WI38 (cell line): ENCODE results near the gene SPDL1.

Experiments used
- H3K4me3 ChIP-seq: 2 replicates; pipeline ENCODE4 v1.5.1; 2011; ENCODE audit warnings: low read depth, mild to moderate bottlenecking, control low read depth, low read length
- TF ChIP-seq, protein P1 (sequence below): IDR thresholded peaks from 2 replicates; pipeline ENCODE4 v1.5.1; 2012; ENCODE audit warnings: low read depth, mild to moderate bottlenecking, control low read depth, low read length

Gene SPDL1

DNA sequence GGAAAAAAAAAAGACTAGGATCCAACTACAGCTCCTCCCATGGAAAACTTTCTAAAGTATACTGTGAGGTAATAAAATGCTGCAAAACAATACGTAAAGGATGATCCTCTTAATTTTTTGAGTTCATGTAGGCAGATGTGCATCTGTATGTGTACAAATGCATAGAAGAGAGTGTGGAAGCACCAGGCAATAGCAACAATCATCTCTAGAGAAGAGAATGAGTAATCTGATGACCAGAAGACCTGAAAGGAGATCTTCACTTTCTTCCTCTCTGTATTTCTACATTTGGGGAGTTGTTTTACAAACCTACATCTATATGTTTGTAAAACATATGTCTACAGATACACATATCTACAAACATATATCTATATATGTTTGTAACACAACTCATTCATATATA, 29.3 kb upstream of the SPDL1 start:
- H3K4me3 ChIP-seq = no peak overlapping the region
- TF ChIP-seq, protein P1, sequence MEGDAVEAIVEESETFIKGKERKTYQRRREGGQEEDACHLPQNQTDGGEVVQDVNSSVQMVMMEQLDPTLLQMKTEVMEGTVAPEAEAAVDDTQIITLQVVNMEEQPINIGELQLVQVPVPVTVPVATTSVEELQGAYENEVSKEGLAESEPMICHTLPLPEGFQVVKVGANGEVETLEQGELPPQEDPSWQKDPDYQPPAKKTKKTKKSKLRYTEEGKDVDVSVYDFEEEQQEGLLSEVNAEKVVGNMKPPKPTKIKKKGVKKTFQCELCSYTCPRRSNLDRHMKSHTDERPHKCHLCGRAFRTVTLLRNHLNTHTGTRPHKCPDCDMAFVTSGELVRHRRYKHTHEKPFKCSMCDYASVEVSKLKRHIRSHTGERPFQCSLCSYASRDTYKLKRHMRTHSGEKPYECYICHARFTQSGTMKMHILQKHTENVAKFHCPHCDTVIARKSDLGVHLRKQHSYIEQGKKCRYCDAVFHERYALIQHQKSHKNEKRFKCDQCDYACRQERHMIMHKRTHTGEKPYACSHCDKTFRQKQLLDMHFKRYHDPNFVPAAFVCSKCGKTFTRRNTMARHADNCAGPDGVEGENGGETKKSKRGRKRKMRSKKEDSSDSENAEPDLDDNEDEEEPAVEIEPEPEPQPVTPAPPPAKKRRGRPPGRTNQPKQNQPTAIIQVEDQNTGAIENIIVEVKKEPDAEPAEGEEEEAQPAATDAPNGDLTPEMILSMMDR = no peak

DNA sequence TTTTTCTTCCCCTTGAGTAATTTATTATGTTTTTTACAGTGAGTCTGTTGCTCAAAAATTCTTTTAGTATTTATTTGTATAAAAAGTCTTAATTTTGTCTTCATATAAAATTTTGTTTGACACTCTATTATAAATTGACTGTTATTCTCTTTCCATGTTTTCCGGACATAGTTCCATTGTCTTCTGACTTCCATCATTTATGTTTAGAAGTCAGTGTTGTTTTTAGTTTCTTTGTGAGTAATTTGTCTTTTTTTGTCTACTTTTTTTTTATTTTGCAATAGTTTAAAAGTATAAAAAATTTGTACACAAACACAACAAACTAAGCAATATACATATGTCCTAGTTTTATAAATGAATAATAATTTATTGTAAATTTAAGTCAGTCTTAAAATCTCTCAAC, 25.7 kb upstream of the SPDL1 start:
- no peak overlapping the region for H3K4me3 ChIP-seq
- TF ChIP-seq, protein P1 = no peak

DNA sequence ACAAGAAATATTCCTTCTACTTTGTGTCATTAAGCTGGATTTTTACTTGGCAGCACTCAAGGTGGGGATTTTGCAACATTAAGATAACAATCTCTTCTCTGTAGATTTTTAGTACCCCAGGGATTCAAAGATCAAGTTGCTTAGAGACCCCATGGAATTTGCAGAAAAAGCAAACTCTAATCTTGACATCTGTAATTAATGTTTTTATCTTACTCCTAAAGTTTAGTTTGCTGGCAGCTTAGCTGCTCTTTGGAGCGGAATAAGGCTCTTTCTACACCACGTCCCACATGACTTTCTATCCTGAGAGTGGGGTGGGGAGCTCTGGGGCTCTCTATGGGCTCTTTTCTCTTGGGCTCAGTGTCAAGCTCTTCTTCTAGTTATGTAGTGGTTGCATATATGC, 21.7 kb upstream of the SPDL1 start:
- no peak overlapping the region for H3K4me3 ChIP-seq
- TF ChIP-seq, protein P1 = no peak

DNA sequence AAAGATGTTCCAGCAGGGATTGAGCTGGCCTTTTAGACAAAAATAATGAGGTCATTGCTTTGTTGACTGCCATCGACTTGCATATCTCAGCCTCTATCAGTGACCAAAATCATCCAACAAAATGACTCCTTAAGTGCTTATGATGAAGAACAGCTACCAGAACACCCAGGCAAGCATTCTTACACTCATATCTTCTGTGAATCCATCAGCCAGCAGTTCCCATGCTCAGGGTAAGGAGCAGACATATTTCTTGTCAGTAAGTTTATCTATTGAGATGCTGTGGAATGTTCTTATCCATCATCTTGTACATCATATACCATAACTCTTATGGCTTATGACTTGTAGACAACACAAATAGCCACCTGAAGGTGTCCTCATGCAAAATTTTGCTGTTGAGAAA, 20.2 kb upstream of the SPDL1 start:
- TF ChIP-seq, protein P1 = no peak
- H3K4me3 ChIP-seq = no peak overlapping the region

DNA sequence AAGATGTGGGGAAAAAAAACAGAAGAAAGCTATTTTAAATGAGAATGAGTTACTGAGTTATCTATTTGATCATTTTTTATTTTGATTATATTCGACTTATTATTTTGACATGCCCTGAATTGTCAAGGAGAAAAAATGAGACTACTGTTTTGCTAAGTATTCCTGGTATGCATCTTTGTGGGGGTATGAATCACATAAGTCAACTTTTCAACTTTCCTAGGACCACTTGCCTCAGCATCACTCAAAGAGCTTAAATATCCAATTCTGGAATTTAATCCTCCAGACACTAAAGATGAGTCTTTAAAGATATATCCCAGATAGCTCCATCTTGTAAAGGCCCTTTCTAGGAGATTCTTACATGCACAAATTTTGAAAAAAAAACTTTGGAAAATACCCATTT, 17.4 kb upstream of the SPDL1 start:
- TF ChIP-seq, protein P1 = no peak
- no peak overlapping the region for H3K4me3 ChIP-seq

DNA sequence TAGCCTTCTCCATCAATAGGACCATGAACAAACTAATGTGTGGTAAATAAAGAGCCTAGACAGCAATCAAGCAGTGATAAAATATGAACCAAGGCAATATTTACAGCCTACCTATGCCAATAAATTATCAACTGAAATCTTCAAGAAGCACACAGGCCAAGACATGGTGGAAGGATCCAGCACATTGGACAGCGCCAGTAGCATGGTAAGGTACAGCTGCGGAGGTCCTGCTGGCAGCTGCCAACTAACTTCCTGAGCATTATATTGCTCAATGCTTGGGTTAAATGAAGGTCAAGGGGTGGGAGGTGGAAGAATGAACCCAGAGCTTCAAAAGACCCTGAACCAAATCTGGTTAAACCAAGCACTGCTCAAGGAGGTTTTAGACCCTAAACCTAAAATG, 16.5 kb upstream of the SPDL1 start:
- TF ChIP-seq, protein P1 = no peak
- no peak overlapping the region for H3K4me3 ChIP-seq

DNA sequence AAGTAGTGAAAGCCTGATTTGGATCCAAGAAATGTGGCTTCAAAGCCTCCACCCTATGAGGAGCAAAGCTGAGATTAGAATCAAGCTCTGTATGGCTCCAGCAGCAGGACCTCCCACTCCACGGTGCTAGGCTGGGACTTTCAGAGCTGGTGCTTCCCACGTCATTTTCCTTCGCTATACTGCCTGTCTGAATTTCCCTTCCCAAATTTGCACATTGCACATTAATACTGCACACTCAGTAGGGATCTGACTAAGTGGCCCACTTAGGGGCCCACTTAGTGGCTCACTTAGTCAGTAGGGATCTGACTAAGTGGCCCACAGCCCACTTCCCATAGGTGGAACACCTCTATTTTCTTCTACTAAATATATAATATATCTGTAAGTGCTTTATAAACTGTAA, 14.1 kb upstream of the SPDL1 start:
- H3K4me3 ChIP-seq = no peak overlapping the region
- TF ChIP-seq, protein P1 = no peak
